C4-2B (cell line): ENCODE results near the gene THUMPD3.

Experiments
- H3K27ac ChIP-seq: fragments of 450-650 bp; 2 replicates; pipeline ENCODE4 v1.5.1; 2017
- ZFX ChIP-seq: fragments of 450-650 bp; IDR thresholded peaks from 2 replicates; pipeline ENCODE4 v1.6.1; 2017
- TF ChIP-seq, protein P1 (sequence below): fragments of 450-650 bp; conservative IDR thresholded peaks from 2 replicates; pipeline ENCODE4 v1.5.1; 2017; ENCODE audit warnings: mild to moderate bottlenecking

The THUMPD3 gene

GRCh38 chr3:9397906-9398699, 35.2 kb downstream of the THUMPD3 start:
- peak overlapping the region; percentile 98 for H3K27ac ChIP-seq

GRCh38 chr3:9398700-9399336, 36.0 kb downstream of the THUMPD3 start:
- TF ChIP-seq ZFX, result no peak
- TF ChIP-seq, protein P1, sequence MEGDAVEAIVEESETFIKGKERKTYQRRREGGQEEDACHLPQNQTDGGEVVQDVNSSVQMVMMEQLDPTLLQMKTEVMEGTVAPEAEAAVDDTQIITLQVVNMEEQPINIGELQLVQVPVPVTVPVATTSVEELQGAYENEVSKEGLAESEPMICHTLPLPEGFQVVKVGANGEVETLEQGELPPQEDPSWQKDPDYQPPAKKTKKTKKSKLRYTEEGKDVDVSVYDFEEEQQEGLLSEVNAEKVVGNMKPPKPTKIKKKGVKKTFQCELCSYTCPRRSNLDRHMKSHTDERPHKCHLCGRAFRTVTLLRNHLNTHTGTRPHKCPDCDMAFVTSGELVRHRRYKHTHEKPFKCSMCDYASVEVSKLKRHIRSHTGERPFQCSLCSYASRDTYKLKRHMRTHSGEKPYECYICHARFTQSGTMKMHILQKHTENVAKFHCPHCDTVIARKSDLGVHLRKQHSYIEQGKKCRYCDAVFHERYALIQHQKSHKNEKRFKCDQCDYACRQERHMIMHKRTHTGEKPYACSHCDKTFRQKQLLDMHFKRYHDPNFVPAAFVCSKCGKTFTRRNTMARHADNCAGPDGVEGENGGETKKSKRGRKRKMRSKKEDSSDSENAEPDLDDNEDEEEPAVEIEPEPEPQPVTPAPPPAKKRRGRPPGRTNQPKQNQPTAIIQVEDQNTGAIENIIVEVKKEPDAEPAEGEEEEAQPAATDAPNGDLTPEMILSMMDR, result no peak
- H3K27ac ChIP-seq, result peak overlapping the region; percentile 98

More at GRCh38 chr3:9397906-9398699, 35.2 kb downstream of the THUMPD3 start:
- peak; percentile 95 for TF ChIP-seq ZFX
- TF ChIP-seq, protein P1, result no peak

DNA sequence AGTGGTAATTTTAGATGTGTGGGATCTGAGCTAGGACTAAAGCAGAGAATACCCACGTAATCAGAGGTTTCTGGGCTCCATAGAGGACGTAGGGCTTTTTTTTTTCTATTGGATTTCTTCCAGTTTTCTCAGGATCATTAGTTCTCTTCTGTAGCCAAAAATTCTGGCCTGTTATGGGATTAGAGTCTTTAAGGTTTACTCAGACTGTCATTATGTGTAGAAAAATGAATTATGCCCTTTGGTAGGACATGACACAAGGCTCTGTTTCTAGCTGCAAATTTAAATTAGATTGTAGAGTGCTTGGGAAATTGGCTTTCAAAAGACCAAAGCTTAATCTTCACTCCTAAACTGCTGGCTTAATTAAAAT, 36.5 kb downstream of the THUMPD3 start:
- TF ChIP-seq ZFX, result no peak
- TF ChIP-seq, protein P1, result no peak
- peak overlapping the region; percentile 45 for H3K27ac ChIP-seq

- peak overlapping the region; percentile 45 for H3K27ac ChIP-seq
- no peak for TF ChIP-seq ZFX
- TF ChIP-seq, protein P1, result no peak
Observed at GRCh38 chr3:9399746-9400145, 36.9 kb downstream of the THUMPD3 start.

DNA sequence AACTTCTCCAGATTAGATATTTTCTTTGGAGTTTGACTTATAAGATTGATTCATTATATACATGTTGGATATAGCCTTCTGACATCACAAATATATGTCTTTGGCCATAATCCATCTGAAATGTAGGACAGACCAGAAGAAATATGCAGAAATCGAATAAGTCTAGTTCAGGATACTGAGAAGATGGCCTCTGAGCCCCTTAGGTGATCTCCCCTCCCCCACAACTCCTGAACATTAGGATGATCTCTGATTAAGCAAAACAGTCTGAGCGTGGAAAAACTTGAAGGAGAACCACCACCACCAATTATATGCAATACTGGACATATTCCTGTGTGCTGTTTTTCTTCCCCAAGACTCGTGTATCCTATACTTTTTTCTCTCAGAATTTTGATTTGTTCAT, 37.8 kb downstream of the THUMPD3 start:
- H3K27ac ChIP-seq, result no peak overlapping the region
- TF ChIP-seq, protein P1, result no peak
- no peak for TF ChIP-seq ZFX

- no peak overlapping the region for H3K27ac ChIP-seq
- TF ChIP-seq, protein P1, result no peak
- TF ChIP-seq ZFX, result no peak
Observed at GRCh38 chr3:9401986-9402385, 39.1 kb downstream of the THUMPD3 start.
